Renal cortex interstitium (tissue), 11 donors: ENCODE measurements around the gene TBC1D1. TPM values are rescaled to one million over a fixed set of nuclear protein-coding genes. Genes with fewer than 3 reads are reported as not detected.
A peak's percentile ranks its signal among the peaks of the same experiment; 100 is the strongest.
"Not testable (repeated sequence)": the region's sequence is repeated elsewhere in the genome, so short reads cannot be mapped to it uniquely, and the experiment has no call there.

ENCODE experiments used
- DNase-seq, 11 donors: peaks; one replicate each; pipeline ENCODE4 v3.0.0-alpha.2; 2013; ENCODE audit warnings: low read depth in 9 of 11, low spot score in 4 of 11; ENCODE audit errors: extremely low read depth in 1 of 11
- polyA plus RNA-seq, 3 donors: library from polyadenylated mRNA; unstranded; fragments of 120-200 nt; gene quantifications; one replicate each; pipeline ENCODE4 v1.2.1, GENCODE V29; 2013; ENCODE audit not compliant: insufficient read length in 3 of 3

TBC1D1 gene
- polyA plus RNA-seq, 3 donors: 187 to 195 (median 194) TPM

- no peak for DNase-seq
These were observed 129.5 kb downstream of the TBC1D1 start for GRCh38 chr4:38020386-38020785.

- DNase-seq: not testable (repeated sequence)
These were observed 130.1 kb downstream of the TBC1D1 start for GRCh38 chr4:38020961-38021360.

GRCh38 chr4:38021751-38022150, 130.9 kb downstream of the TBC1D1 start:
- no peak for DNase-seq

- DNase-seq: no peak
These were observed 132.7 kb downstream of the TBC1D1 start for GRCh38 chr4:38023347-38024205.

- no peak for DNase-seq
These were observed 133.3 kb downstream of the TBC1D1 start for GRCh38 chr4:38024206-38024509.

- DNase-seq: no peak
These were observed 134.8 kb downstream of the TBC1D1 start for GRCh38 chr4:38025665-38026064.

GRCh38 chr4:38026158-38026740, 135.4 kb downstream of the TBC1D1 start:
- DNase-seq: no peak

- DNase-seq: no peak
These were observed 139.1 kb downstream of the TBC1D1 start for GRCh38 chr4:38030023-38030422.

GRCh38 chr4:38034986-38035882, 144.3 kb downstream of the TBC1D1 start:
- DNase-seq: peak in 2 of 11 donors; percentile 50 to 73

GRCh38 chr4:38036548-38036947, 145.7 kb downstream of the TBC1D1 start:
- no peak for DNase-seq

GRCh38 chr4:38037612-38038011, 146.7 kb downstream of the TBC1D1 start:
- no peak for DNase-seq

- DNase-seq: no peak
These were observed 149.7 kb downstream of the TBC1D1 start for GRCh38 chr4:38040619-38041018.

- no peak for DNase-seq
These were observed 153.2 kb downstream of the TBC1D1 start for GRCh38 chr4:38044060-38044459.

- DNase-seq: no peak
These were observed 154.6 kb downstream of the TBC1D1 start for GRCh38 chr4:38045289-38045988.

GRCh38 chr4:38046727-38047489, 156.0 kb downstream of the TBC1D1 start:
- DNase-seq: peak in 1 of 11 donors; percentile 52

- no peak for DNase-seq
These were observed 158.8 kb downstream of the TBC1D1 start for GRCh38 chr4:38049545-38050170.

- no peak for DNase-seq
These were observed 159.9 kb downstream of the TBC1D1 start for GRCh38 chr4:38050560-38051350.
